CD4-positive, alpha-beta T cell (primary cell): ENCODE results near the gene SFT2D3. TPM values are rescaled to one million over a fixed set of nuclear protein-coding genes. Genes with fewer than 3 reads are reported as not detected.

Experiments
- ATAC-seq: fragments of 200-7000 bp; cut with Tn5 transposase; one replicate; pipeline ENCODE4 v1.10.0; 2022; ENCODE audit warnings: mild to moderate bottlenecking; ENCODE audit not compliant: poor library complexity
- CTCF ChIA-PET: fragments of 350-600 bp; sonication (Branson Sonifier 250); formaldehyde crosslinking; loops from one replicate; lab custom pipeline; 2021; ENCODE audit warnings: antibody characterized with exemption, inconsistent platforms; lab: Charles Lee
- POLR2A ChIA-PET: fragments of 350-600 bp; sonication (Branson Sonifier 250); formaldehyde crosslinking; loops from one replicate; lab custom pipeline; 2021; ENCODE audit warnings: antibody characterized with exemption, inconsistent platforms; lab: Charles Lee
- DNase-seq, 14 experiments: peaks; one replicate each; pipeline ENCODE4 v3.0.0-alpha.2; 2013 to 2020; ENCODE audit warnings: mixed read lengths in 2 of 14
- H3K27ac ChIP-seq, 2 donors: one replicate each; pipeline versions ENCODE4 v1.5.1 to v1.7.0; 2013; ENCODE audit warnings: low read length in 2 of 2, low read depth in 1 of 2, mild to moderate bottlenecking in 1 of 2
- H3K27me3 ChIP-seq, 2 experiments: 1 replicate in 1 of 2; 2 replicates in 1 of 2; pipeline versions ENCODE4 v1.6.1 to v1.7.0; 2013; ENCODE audit warnings: low read length in 2 of 2, control low read depth in 1 of 2, mild to moderate bottlenecking in 1 of 2, moderate library complexity in 1 of 2; ENCODE audit not compliant: insufficient read depth in 2 of 2, control insufficient read depth in 1 of 2
- H3K36me3 ChIP-seq: one replicate; pipeline ENCODE4 v1.6.1; 2013; ENCODE audit warnings: low read length, control low read depth; ENCODE audit not compliant: insufficient read depth
- H3K4me1 ChIP-seq: one replicate; pipeline ENCODE4 v1.6.1; 2013; ENCODE audit warnings: low read length, control low read depth; ENCODE audit not compliant: insufficient read depth
- H3K4me3 ChIP-seq: one replicate; pipeline ENCODE4 v1.5.1; 2013; ENCODE audit warnings: mild to moderate bottlenecking, low read length, moderate library complexity
- H3K9me3 ChIP-seq, 2 experiments: 1 replicate in 1 of 2; 2 replicates in 1 of 2; pipeline versions ENCODE4 v1.6.1 to v1.7.0; 2013; ENCODE audit warnings: low read length in 2 of 2, mild to moderate bottlenecking in 2 of 2, control low read depth in 1 of 2, moderate library complexity in 1 of 2; ENCODE audit not compliant: control insufficient read depth in 1 of 2, insufficient read depth in 1 of 2
- H3K27ac Mint-ChIP-seq: one replicate; pipeline ENCODE4 v1.8.0; 2020; ENCODE audit warnings: mixed read lengths
- H3K27me3 Mint-ChIP-seq: one replicate; pipeline ENCODE4 v1.8.0; 2021; ENCODE audit warnings: mixed read lengths
- H3K36me3 Mint-ChIP-seq: one replicate; pipeline ENCODE4 v1.8.0; 2021; ENCODE audit warnings: low read depth, mixed read lengths
- H3K4me1 Mint-ChIP-seq: one replicate; pipeline ENCODE4 v1.8.0; 2021; ENCODE audit warnings: low read depth, mixed read lengths
- H3K4me3 Mint-ChIP-seq: one replicate; pipeline ENCODE4 v1.8.0; 2020; ENCODE audit warnings: mild to moderate bottlenecking, mixed read lengths
- H3K9me3 Mint-ChIP-seq: one replicate; pipeline ENCODE4 v1.8.0; 2020; ENCODE audit warnings: mixed read lengths
- intact Hi-C, 2 experiments: fragments of 100-400 bp; cut with DNase I in 1 of 2; cut with micrococcal nuclease in 1 of 2; formaldehyde crosslinking; loops; one replicate each; pipeline versions ENCODE4 v1.15.1 to v1.9.0; 2023 to 2025; cut with DNase I, micrococcal nuclease
- total RNA-seq, 174 experiments: library from RNA in 2 of 174; stranded (reverse) in 2 of 174; gene quantifications; one replicate each; pipeline ENCODE4 v1.2.3 and lab custom pipeline; 2021 to 2026
- TF ChIP-seq, protein P1 (sequence below): fragments of 200-600 bp; IDR thresholded peaks from one replicate; pipeline ENCODE4 v1.8.0; 2022; ENCODE audit warnings: antibody characterized with exemption, mild to moderate bottlenecking

SFT2D3 gene
- total RNA-seq, 2 experiments from 2014 or later, result 8.5 to 8.9 TPM

GRCh38 chr2:127653421-127654083 lies 47.7 kb upstream of the SFT2D3 start:
- Mint-ChIP-seq H3K4me1 (peaks cover 14% of the 10 kb centered on the region), H3K9me3 (no peaks in the 10 kb centered on the region), H3K36me3 (no peaks in the 10 kb centered on the region), H3K27ac (no peak overlapping the region), H3K27me3 (no peaks in the 10 kb centered on the region), H3K4me3 (no peak overlapping the region)
- TF ChIP-seq, protein P1, sequence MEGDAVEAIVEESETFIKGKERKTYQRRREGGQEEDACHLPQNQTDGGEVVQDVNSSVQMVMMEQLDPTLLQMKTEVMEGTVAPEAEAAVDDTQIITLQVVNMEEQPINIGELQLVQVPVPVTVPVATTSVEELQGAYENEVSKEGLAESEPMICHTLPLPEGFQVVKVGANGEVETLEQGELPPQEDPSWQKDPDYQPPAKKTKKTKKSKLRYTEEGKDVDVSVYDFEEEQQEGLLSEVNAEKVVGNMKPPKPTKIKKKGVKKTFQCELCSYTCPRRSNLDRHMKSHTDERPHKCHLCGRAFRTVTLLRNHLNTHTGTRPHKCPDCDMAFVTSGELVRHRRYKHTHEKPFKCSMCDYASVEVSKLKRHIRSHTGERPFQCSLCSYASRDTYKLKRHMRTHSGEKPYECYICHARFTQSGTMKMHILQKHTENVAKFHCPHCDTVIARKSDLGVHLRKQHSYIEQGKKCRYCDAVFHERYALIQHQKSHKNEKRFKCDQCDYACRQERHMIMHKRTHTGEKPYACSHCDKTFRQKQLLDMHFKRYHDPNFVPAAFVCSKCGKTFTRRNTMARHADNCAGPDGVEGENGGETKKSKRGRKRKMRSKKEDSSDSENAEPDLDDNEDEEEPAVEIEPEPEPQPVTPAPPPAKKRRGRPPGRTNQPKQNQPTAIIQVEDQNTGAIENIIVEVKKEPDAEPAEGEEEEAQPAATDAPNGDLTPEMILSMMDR, result no peak
- POLR2A ChIA-PET, result interaction anchor here (0.7 kb wide), 1 partner anchor 127 kb away, joined by 3 read pairs; the partner anchor contains the start of gene IWS1
- Histone ChIP-seq H3K36me3 (no peaks in the 10 kb centered on the region), H3K4me3 (no peak overlapping the region), H3K27me3 (no peaks in the 10 kb centered on the region), H3K4me1 (peaks cover 11% of the 10 kb centered on the region), H3K9me3 (no peaks in the 10 kb centered on the region), H3K27ac (no peak overlapping the region)
- ATAC-seq (no peak), DNase-seq (no peak)
- intact Hi-C loops, result no loop called here
- CTCF ChIA-PET, result interaction anchor here (2.4 kb wide), 1 partner anchor 62 kb away, joined by 9 read pairs; no protein-coding TSS in a partner anchor

DNA sequence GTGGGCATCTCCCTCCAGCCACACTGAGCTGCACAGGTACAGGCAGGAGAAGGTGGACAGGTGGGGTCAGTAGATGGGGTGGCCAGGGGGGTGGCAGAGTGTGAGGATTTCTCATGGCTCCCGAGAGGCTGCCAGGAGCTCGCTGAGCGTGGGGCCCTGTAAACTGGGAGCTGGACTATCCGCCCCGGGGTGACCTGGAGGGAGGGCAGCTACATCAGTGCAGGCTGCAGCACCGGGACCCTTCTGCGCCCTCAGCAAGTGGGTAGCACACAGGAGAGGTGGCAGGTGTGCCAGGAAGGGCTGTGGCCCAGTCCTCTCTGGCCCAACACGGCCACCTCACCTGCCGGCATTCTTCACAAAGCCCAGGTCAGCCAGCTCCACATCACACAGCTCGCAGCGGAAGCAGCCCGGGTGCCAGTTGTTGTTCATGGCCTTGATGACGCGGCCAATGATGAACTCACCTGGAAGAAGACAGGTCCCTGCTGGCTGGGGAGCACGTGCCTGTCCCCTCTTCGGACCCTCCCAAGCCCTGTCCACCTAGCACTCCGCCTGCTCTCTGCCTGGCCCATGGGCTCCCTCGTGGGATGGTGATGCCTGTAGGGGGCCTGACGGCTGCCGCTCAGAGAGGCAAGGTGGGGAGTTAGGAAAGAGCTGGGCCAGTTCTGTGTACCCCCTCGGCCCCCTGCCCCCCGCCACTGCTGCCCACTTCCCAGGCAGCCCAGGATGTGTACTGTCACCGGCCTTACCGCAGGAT lies 47.0 kb upstream of the SFT2D3 start:
- no peak for ATAC-seq
- Histone ChIP-seq H3K36me3 (no peaks in the 10 kb centered on the region), H3K9me3 (peaks cover 0 to 3% of the 10 kb centered on the region in 2 experiments), H3K4me3 (no peak overlapping the region), H3K27ac (no peak overlapping the region), H3K27me3 (no peaks in the 10 kb centered on the region), H3K4me1 (peaks cover 8% of the 10 kb centered on the region)
- H3K27ac Mint-ChIP-seq, result no peak overlapping the region
- H3K9me3 Mint-ChIP-seq, result no peaks in the 10 kb centered on the region
- peaks cover 7% of the 10 kb centered on the region for H3K4me1 Mint-ChIP-seq
- CTCF ChIA-PET, result interaction anchor here (2.4 kb wide), 1 partner anchor 62 kb away, joined by 9 read pairs; no protein-coding TSS in a partner anchor
- H3K27me3 Mint-ChIP-seq, result no peaks in the 10 kb centered on the region
- no peak overlapping the region for H3K4me3 Mint-ChIP-seq
- DNase-seq, result no peak
- intact Hi-C loops, result no loop called here
- POLR2A ChIA-PET, result interaction anchor here (0.7 kb wide), 1 partner anchor 128 kb away, joined by 3 read pairs; the partner anchor contains the start of gene IWS1
- no peaks in the 10 kb centered on the region for H3K36me3 Mint-ChIP-seq
- TF ChIP-seq, protein P1, result no peak

DNA sequence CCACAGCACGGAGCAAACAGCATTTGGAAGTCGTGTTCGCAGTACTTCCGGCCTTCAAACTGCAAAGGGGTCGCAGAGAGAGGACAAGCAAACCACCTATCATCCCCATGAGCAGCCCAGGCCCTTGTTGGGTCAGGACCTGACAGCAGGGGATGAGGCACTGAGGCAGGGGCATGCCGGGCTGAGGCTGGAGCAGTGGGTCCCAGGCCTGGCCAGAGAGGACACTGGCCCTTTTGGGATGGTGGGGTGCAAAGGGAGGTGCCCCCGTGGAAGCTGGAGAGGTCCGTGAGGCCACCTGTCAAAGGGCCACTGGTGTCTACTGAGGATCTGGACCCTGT lies 46.5 kb upstream of the SFT2D3 start:
- Mint-ChIP-seq H3K4me1 (peaks cover 1% of the 10 kb centered on the region), H3K9me3 (no peaks in the 10 kb centered on the region), H3K36me3 (no peaks in the 10 kb centered on the region), H3K4me3 (no peak overlapping the region), H3K27ac (no peak overlapping the region), H3K27me3 (peaks cover under 1% of the 10 kb centered on the region)
- H3K4me1 ChIP-seq, result peaks cover 2% of the 10 kb centered on the region
- CTCF ChIA-PET, result interaction anchor here (1.6 kb wide), 1 partner anchor 63 kb away, joined by 5 read pairs; no protein-coding TSS in a partner anchor
- DNase-seq (no peak), ATAC-seq (no peak)
- intact Hi-C loops, result no loop called here
- H3K9me3 ChIP-seq, result peaks cover 0 to 8% of the 10 kb centered on the region in 2 experiments
- no peak overlapping the region for H3K4me3 ChIP-seq
- H3K27me3 ChIP-seq, result no peaks in the 10 kb centered on the region
- H3K36me3 ChIP-seq, result no peaks in the 10 kb centered on the region
- TF ChIP-seq, protein P1, result no peak
- H3K27ac ChIP-seq, result no peak overlapping the region
- POLR2A ChIA-PET, result no interaction called here
